ENCODE results near the gene TUBB6.

DNA sequence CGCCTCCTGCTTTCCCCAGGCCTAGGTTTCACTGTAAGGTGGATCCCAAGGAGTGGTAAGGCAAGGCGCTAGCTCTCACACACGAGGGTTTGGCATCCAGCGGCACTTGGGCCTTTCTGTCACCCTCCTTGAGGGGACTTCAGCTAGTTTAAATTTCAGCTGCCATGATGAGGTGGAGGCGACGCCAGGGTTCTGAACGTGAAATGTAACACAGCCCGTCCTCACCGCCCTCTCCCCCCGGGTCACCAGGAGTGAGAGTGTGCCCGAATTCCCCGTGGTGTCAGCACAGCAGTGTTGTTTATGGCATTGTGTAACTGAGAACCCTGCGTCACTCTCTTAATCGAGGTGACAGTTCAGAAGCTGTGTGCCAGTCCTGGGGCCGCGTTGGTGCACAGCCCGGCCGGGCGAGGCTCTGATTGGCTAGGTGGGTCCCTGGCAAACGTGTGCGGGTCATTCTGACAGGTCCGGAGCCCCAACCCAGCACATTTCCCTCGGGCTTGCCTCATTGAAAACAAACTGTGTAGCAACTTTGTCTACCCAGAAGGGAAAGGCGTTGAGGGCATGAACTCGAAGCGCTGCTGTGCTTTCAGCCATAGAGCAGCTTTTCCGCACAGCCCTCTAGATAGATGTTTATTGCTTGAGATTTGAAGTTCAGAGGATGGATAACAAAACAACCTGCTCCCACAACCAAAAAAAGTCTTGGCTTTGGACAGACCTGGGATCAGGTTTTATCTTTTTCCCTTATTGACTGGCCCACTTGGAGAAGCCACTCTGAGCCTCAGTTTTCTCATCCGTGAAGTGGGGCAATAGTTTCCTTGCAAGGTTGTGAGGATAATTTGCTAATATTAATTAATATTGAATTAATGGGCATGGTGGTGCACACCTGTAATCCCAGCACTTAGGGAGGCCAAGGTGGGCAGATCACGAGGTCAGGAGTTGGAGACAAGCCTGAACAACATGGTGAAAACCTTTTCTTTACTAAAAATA is 49.0 kb upstream of the TUBB6 start:
- TF ChIP-seq, protein P1, sequence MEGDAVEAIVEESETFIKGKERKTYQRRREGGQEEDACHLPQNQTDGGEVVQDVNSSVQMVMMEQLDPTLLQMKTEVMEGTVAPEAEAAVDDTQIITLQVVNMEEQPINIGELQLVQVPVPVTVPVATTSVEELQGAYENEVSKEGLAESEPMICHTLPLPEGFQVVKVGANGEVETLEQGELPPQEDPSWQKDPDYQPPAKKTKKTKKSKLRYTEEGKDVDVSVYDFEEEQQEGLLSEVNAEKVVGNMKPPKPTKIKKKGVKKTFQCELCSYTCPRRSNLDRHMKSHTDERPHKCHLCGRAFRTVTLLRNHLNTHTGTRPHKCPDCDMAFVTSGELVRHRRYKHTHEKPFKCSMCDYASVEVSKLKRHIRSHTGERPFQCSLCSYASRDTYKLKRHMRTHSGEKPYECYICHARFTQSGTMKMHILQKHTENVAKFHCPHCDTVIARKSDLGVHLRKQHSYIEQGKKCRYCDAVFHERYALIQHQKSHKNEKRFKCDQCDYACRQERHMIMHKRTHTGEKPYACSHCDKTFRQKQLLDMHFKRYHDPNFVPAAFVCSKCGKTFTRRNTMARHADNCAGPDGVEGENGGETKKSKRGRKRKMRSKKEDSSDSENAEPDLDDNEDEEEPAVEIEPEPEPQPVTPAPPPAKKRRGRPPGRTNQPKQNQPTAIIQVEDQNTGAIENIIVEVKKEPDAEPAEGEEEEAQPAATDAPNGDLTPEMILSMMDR (IDR thresholded peaks at IDR 0.05), result no peak
- no peak for TF ChIP-seq POLR2A (IDR thresholded peaks at IDR 0.05)

Data from right lobe of liver (tissue), 4 donors.